GM08714 (cell line): ENCODE results near the gene ZMIZ1.

Experiments
- H3K4me3 ChIP-seq: fragments of 200-500 bp; sonication (Bioruptor generic); 2 replicates; pipeline ENCODE4 v1.5.1; 2014; ENCODE audit warnings: mild to moderate bottlenecking, low read length, inconsistent platforms
- ZNF274 ChIP-seq: IDR thresholded peaks from 2 replicates; pipeline ENCODE4 v1.6.1; 2012; ENCODE audit warnings: mild to moderate bottlenecking, low read depth, low read length

Gene ZMIZ1

GRCh38 chr10:79303631-79304478, 235.1 kb downstream of the ZMIZ1 start:
- H3K4me3 ChIP-seq = no peak overlapping the region
- TF ChIP-seq ZNF274 = no peak

GRCh38 chr10:79304479-79305087, 235.8 kb downstream of the ZMIZ1 start:
- no peak overlapping the region for H3K4me3 ChIP-seq
- TF ChIP-seq ZNF274 = no peak

- no peak for TF ChIP-seq ZNF274
- H3K4me3 ChIP-seq = no peak overlapping the region
Observed at GRCh38 chr10:79305515-79305914, 236.7 kb downstream of the ZMIZ1 start.

GRCh38 chr10:79305988-79306387, 237.2 kb downstream of the ZMIZ1 start:
- TF ChIP-seq ZNF274 = no peak
- H3K4me3 ChIP-seq = no peak overlapping the region

- no peak for TF ChIP-seq ZNF274
- no peak overlapping the region for H3K4me3 ChIP-seq
Observed at GRCh38 chr10:79306644-79307220, 238.0 kb downstream of the ZMIZ1 start.

GRCh38 chr10:79308016-79308415, 239.2 kb downstream of the ZMIZ1 start:
- TF ChIP-seq ZNF274 = no peak
- H3K4me3 ChIP-seq = no peak overlapping the region

- H3K4me3 ChIP-seq = no peak overlapping the region
- no peak for TF ChIP-seq ZNF274
Observed at GRCh38 chr10:79308969-79309665, 240.4 kb downstream of the ZMIZ1 start.

GRCh38 chr10:79310200-79310865, 241.6 kb downstream of the ZMIZ1 start:
- no peak for TF ChIP-seq ZNF274
- no peak overlapping the region for H3K4me3 ChIP-seq

- H3K4me3 ChIP-seq = no peak overlapping the region
- no peak for TF ChIP-seq ZNF274
Observed at GRCh38 chr10:79310911-79311573, 242.3 kb downstream of the ZMIZ1 start.

- no peak for TF ChIP-seq ZNF274
- H3K4me3 ChIP-seq = no peak overlapping the region
Observed at GRCh38 chr10:79311581-79312407, 243.0 kb downstream of the ZMIZ1 start.

GRCh38 chr10:79312601-79313187, 243.9 kb downstream of the ZMIZ1 start:
- no peak for TF ChIP-seq ZNF274

GRCh38 chr10:79313320-79313719, 244.6 kb downstream of the ZMIZ1 start:
- no peak overlapping the region for H3K4me3 ChIP-seq
- TF ChIP-seq ZNF274 = no peak

More at GRCh38 chr10:79312601-79313187, 243.9 kb downstream of the ZMIZ1 start:
- H3K4me3 ChIP-seq = no peak overlapping the region
